Measurements from ENCODE around the gene BPIFA3.

Gene BPIFA3

GRCh38 chr20:33263784-33264183 is 46.6 kb downstream of the BPIFA3 start:
- H3K4me3 ChIP-seq (replicated peaks; ENCODE audit: low read depth, low read length), result no peak overlapping the region
- DNase-seq (ENCODE audit: low read depth), result no peak
- TF ChIP-seq CTCF (IDR thresholded peaks at IDR 0.05; ENCODE audit: low read length, missing control alignments), result no peak

GRCh38 chr20:33267701-33268100 is 50.5 kb downstream of the BPIFA3 start:
- no peak for TF ChIP-seq CTCF (IDR thresholded peaks at IDR 0.05; ENCODE audit: low read length, missing control alignments)
- no peak for DNase-seq (ENCODE audit: low read depth)
- no peak overlapping the region for H3K4me3 ChIP-seq (replicated peaks; ENCODE audit: low read depth, low read length)

GRCh38 chr20:33272155-33272873 is 55.2 kb downstream of the BPIFA3 start:
- DNase-seq (ENCODE audit: low read depth), result no peak
- no peak for TF ChIP-seq CTCF (IDR thresholded peaks at IDR 0.05; ENCODE audit: low read length, missing control alignments)
- no peak overlapping the region for H3K4me3 ChIP-seq (replicated peaks; ENCODE audit: low read depth, low read length)

GRCh38 chr20:33273117-33273851 is 56.1 kb downstream of the BPIFA3 start:
- H3K4me3 ChIP-seq (replicated peaks; ENCODE audit: low read depth, low read length), result no peak overlapping the region
- DNase-seq (ENCODE audit: low read depth), result no peak
- no peak for TF ChIP-seq CTCF (IDR thresholded peaks at IDR 0.05; ENCODE audit: low read length, missing control alignments)

- no peak for DNase-seq (ENCODE audit: low read depth)
- TF ChIP-seq CTCF (IDR thresholded peaks at IDR 0.05; ENCODE audit: low read length, missing control alignments), result no peak
- no peak overlapping the region for H3K4me3 ChIP-seq (replicated peaks; ENCODE audit: low read depth, low read length)
Measured at GRCh38 chr20:33275215-33275614, 58.1 kb downstream of the BPIFA3 start.

GRCh38 chr20:33275871-33276270 is 58.7 kb downstream of the BPIFA3 start:
- DNase-seq (ENCODE audit: low read depth), result no peak
- H3K4me3 ChIP-seq (replicated peaks; ENCODE audit: low read depth, low read length), result no peak overlapping the region
- TF ChIP-seq CTCF (IDR thresholded peaks at IDR 0.05; ENCODE audit: low read length, missing control alignments), result no peak
